Left ventricle myocardium inferior (tissue), 1 donor: ENCODE data around the gene DDX39B. TPM values are rescaled to one million over a fixed set of nuclear protein-coding genes. Genes with fewer than 3 reads are reported as not detected.

Experiments used
- DNase-seq: peaks from one replicate; pipeline ENCODE4 v3.0.0-alpha.2; 2020
- H3K27ac ChIP-seq: fragments of 200-600 bp; replicated peaks from 2 replicates; pipeline ENCODE4 v1.8.0; 2021
- H3K27me3 ChIP-seq: fragments of 200-600 bp; 2 replicates; pipeline ENCODE4 v1.8.0; 2021; ENCODE audit warnings: low read depth
- H3K36me3 ChIP-seq: fragments of 200-600 bp; 2 replicates; pipeline ENCODE4 v1.8.0; 2021
- H3K4me1 ChIP-seq: fragments of 200-600 bp; 2 replicates; pipeline ENCODE4 v1.8.0; 2021
- H3K4me3 ChIP-seq: fragments of 200-600 bp; 2 replicates; pipeline ENCODE4 v1.8.0; 2021; ENCODE audit warnings: mild to moderate bottlenecking, moderate library complexity
- H3K9me3 ChIP-seq: fragments of 200-600 bp; replicated peaks from 2 replicates; pipeline ENCODE4 v1.8.0; 2021
- CTCF ChIP-seq: fragments of 200-600 bp; IDR thresholded peaks from 2 replicates; pipeline ENCODE4 v1.8.0; 2021; ENCODE audit warnings: antibody characterized with exemption, mild to moderate bottlenecking, borderline replicate concordance
- intact Hi-C: fragments of 100-400 bp; cut with micrococcal nuclease; formaldehyde crosslinking; loops from one replicate; pipeline ENCODE4 v1.11.0; 2022
- total RNA-seq: library from RNA; stranded (reverse); fragmentation: NEBNext Ultra II Directional; extraction: Animal tissue kit (Norgen Biotek cat#: 25700); gene quantifications from one replicate; pipeline ENCODE4 v1.2.1, GENCODE V29; 2021
- donor health status: DM: no; HTN: yes; CAD: no; lungs with severe emphysema.

The DDX39B gene
- total RNA-seq, 1 donor from 2014 or later: 179 TPM

- Histone ChIP-seq H3K4me1 (no peaks in the 10 kb centered on the region), H3K9me3 (no peaks in the 10 kb centered on the region), H3K4me3 (no peak overlapping the region), H3K27me3 (no peaks in the 10 kb centered on the region), H3K27ac (no peak overlapping the region), H3K36me3 (no peaks in the 10 kb centered on the region)
- intact Hi-C loops: no loop called here
- TF ChIP-seq CTCF: no peak
- no peak for DNase-seq
Measured at GRCh38 chr6:31485055-31485454, 56.7 kb downstream of the DDX39B start.

GRCh38 chr6:31483392-31483791, 58.4 kb downstream of the DDX39B start:
- Histone ChIP-seq H3K4me1 (no peaks in the 10 kb centered on the region), H3K4me3 (no peak overlapping the region), H3K27ac (no peak overlapping the region), H3K36me3 (no peaks in the 10 kb centered on the region), H3K27me3 (no peaks in the 10 kb centered on the region), H3K9me3 (no peaks in the 10 kb centered on the region)
- no peak for TF ChIP-seq CTCF
- DNase-seq: no peak
- intact Hi-C loops: no loop called here

- no peak for DNase-seq
- Histone ChIP-seq H3K4me1 (no peaks in the 10 kb centered on the region), H3K4me3 (no peak overlapping the region), H3K36me3 (no peaks in the 10 kb centered on the region), H3K27me3 (no peaks in the 10 kb centered on the region), H3K27ac (no peak overlapping the region), H3K9me3 (no peaks in the 10 kb centered on the region)
- intact Hi-C loops: no loop called here
- TF ChIP-seq CTCF: no peak
Measured at GRCh38 chr6:31480574-31480973, 61.2 kb downstream of the DDX39B start.

Other genes with a start within 250 kb of the DDX39B start
- gene HLA-B, start 184.8 kb downstream of the DDX39B start, total RNA-seq: 400 TPM
- gene MICA, start 138.4 kb downstream of the DDX39B start, total RNA-seq: 9.9 TPM
- 1.1 TPM for gene MICB, start 43.9 kb downstream of the DDX39B start, total RNA-seq
- gene MCCD1, start 13.0 kb downstream of the DDX39B start, total RNA-seq: not detected
- 1.6 TPM for gene ATP6V1G2, start 4.6 kb upstream of the DDX39B start, total RNA-seq
- 11.5 TPM for gene NFKBIL1, start 5.6 kb upstream of the DDX39B start, total RNA-seq
- gene LTA, start 30.3 kb upstream of the DDX39B start, total RNA-seq: not detected
- gene TNF, start 33.6 kb upstream of the DDX39B start, total RNA-seq: 0.47 TPM
- 0.25 TPM for gene LTB, start 40.4 kb upstream of the DDX39B start, total RNA-seq
- 6.5 TPM for gene LST1, start 44.3 kb upstream of the DDX39B start, total RNA-seq
- not detected for gene NCR3, start 51.0 kb upstream of the DDX39B start, total RNA-seq
- 15.2 TPM for gene AIF1, start 73.2 kb upstream of the DDX39B start, total RNA-seq
- 82.4 TPM for gene PRRC2A, start 78.7 kb upstream of the DDX39B start, total RNA-seq
- 260 TPM for gene BAG6, start 110.7 kb upstream of the DDX39B start, total RNA-seq
- gene APOM, start 113.9 kb upstream of the DDX39B start, total RNA-seq: 2.4 TPM
- gene C6orf47, start 118.8 kb upstream of the DDX39B start, total RNA-seq: 16.9 TPM
- gene GPANK1, start 123.0 kb upstream of the DDX39B start, total RNA-seq: 19.2 TPM
- 105 TPM for gene CSNK2B, start 124.1 kb upstream of the DDX39B start, total RNA-seq
- gene LY6G5B, start 128.0 kb upstream of the DDX39B start, total RNA-seq: 4.4 TPM
- 1.5 TPM for gene LY6G5C, start 139.1 kb upstream of the DDX39B start, total RNA-seq
- 29.6 TPM for gene ABHD16A, start 161.3 kb upstream of the DDX39B start, total RNA-seq
- gene LY6G6F, start 164.9 kb upstream of the DDX39B start, total RNA-seq: not detected
- gene LY6G6D, start 173.3 kb upstream of the DDX39B start, total RNA-seq: not detected
- not detected for gene LY6G6C, start 179.7 kb upstream of the DDX39B start, total RNA-seq
- gene MPIG6B, start 181.4 kb upstream of the DDX39B start, total RNA-seq: 0.19 TPM
- gene DDAH2, start 187.3 kb upstream of the DDX39B start, total RNA-seq: 36.1 TPM
- 78.0 TPM for gene CLIC1, start 194.5 kb upstream of the DDX39B start, total RNA-seq
- gene MSH5, start 198.0 kb upstream of the DDX39B start, total RNA-seq: 1.3 TPM
- gene SAPCD1, start 220.7 kb upstream of the DDX39B start, total RNA-seq: not detected
- 14.7 TPM for gene VWA7, start 235.3 kb upstream of the DDX39B start, total RNA-seq